ENCODE data around the gene IRF7.
A peak's percentile ranks its signal among the peaks of the same experiment; 100 is the strongest.
"Not testable (repeated sequence)": the region's sequence is repeated elsewhere in the genome, so short reads cannot be mapped to it uniquely, and the experiment has no call there.

Gene IRF7

GRCh38 chr11:575996-576768 lies 39.6 kb downstream of the IRF7 start, which contains the start of gene PHRF1:
PHRF1 (plus strand) TSS chr11:576470; CDS start chr11:581513, 5,043 bp downstream.
- H3K4me3 Mint-ChIP-seq: peak within 1 kb of the TSS; percentile 96
- peaks cover 47% of the 10 kb centered on the region for H3K4me1 Mint-ChIP-seq (ENCODE audit: low read depth)
- H3K36me3 Mint-ChIP-seq: no peaks in the 10 kb centered on the region
- H3K27ac Mint-ChIP-seq: peak within 1 kb of the TSS; percentile 100
- no peaks in the 10 kb centered on the region for H3K9me3 Mint-ChIP-seq (ENCODE audit: low read depth)
- H3K27me3 Mint-ChIP-seq: no peaks in the 10 kb centered on the region

DNA sequence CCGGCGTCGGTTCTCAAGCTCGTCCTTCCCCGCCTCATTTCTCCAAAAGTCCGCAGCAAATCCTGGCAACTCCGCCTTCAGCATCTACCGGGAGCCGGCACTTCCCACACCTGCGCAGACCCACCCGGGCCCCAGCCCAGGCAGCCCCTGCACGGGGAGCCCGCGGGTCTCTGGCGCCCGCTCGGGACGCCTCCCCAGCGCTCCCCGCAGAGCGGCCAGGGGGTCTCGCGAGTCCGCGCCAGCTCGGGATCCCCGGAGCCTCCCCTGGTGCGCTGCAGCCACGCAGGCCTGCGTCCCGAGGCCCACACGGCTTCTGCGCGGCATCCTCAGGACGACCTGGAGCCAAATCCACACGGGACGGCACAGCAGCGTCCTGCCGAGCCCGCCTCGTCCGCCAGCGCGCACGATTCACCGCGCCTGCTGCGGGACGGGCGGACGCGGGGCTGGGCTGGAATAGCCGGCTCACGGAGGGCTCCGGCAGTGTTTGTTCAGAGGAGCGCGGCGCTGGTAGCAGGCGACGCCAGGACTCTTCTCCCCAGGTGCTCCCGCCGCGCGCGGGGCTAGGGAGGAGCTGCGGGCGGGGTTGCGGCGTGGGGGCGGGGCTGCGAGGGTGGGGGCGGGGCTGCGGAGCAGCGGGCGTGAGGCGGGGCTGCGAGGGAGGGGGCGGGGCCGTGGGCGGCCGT lies 40.3 kb downstream of the IRF7 start:
- no peaks in the 10 kb centered on the region for H3K27me3 Mint-ChIP-seq
- H3K4me1 Mint-ChIP-seq (ENCODE audit: low read depth): peaks cover 42% of the 10 kb centered on the region
- H3K36me3 Mint-ChIP-seq: no peaks in the 10 kb centered on the region
- H3K27ac Mint-ChIP-seq: peak overlapping the region; percentile 35
- peak overlapping the region; percentile 86 for H3K4me3 Mint-ChIP-seq
- no peaks in the 10 kb centered on the region for H3K9me3 Mint-ChIP-seq (ENCODE audit: low read depth)

GRCh38 chr11:574632-575312 lies 41.0 kb downstream of the IRF7 start:
- Mint-ChIP-seq H3K9me3 (ENCODE audit: low read depth) (no peaks in the 10 kb centered on the region), H3K27me3 (no peaks in the 10 kb centered on the region), H3K4me1 (ENCODE audit: low read depth) (peaks cover 37% of the 10 kb centered on the region), H3K4me3 (peak overlapping the region; percentile 86), H3K36me3 (no peaks in the 10 kb centered on the region), H3K27ac (peak overlapping the region; percentile 35)

DNA sequence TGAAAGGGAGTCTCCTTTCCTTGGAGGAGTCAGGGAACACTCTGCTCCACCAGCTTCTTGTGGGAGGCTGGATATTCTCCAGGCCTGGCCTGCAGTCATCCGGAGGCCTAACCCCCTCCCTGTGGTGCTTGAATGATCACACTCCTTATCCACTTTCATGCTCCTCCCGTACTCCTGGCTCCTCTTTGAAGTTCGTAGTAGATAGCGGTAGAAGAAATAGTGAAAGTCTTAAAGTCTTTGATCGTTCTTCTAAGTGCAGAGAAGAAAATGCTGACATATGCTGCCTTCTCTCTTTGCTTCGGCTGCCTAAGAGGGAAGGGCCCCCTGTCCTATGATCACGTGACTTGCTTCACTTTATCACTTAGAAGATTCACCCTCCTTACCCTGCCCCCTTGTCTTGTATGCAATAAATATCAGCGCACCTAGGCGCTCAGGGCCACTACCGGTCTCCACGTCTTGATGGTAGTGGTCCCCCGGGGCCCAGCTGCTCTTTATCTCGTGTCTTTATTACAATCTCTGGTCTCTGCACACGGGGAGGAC lies 41.6 kb downstream of the IRF7 start:
- not testable (repeated sequence) for H3K27ac Mint-ChIP-seq; H3K36me3 Mint-ChIP-seq; H3K9me3 Mint-ChIP-seq (ENCODE audit: low read depth); H3K27me3 Mint-ChIP-seq
- Mint-ChIP-seq H3K4me3 (peak overlapping the region; percentile 86), H3K4me1 (ENCODE audit: low read depth) (peaks cover 30% of the 10 kb centered on the region)

- peaks cover 21% of the 10 kb centered on the region for H3K4me1 Mint-ChIP-seq (ENCODE audit: low read depth)
- H3K36me3 Mint-ChIP-seq: no peaks in the 10 kb centered on the region
- no peak overlapping the region for H3K27ac Mint-ChIP-seq
- no peaks in the 10 kb centered on the region for H3K27me3 Mint-ChIP-seq
- no peaks in the 10 kb centered on the region for H3K9me3 Mint-ChIP-seq (ENCODE audit: low read depth)
- H3K4me3 Mint-ChIP-seq: no peak overlapping the region
These were observed 42.5 kb downstream of the IRF7 start for GRCh38 chr11:573146-573759.

DNA sequence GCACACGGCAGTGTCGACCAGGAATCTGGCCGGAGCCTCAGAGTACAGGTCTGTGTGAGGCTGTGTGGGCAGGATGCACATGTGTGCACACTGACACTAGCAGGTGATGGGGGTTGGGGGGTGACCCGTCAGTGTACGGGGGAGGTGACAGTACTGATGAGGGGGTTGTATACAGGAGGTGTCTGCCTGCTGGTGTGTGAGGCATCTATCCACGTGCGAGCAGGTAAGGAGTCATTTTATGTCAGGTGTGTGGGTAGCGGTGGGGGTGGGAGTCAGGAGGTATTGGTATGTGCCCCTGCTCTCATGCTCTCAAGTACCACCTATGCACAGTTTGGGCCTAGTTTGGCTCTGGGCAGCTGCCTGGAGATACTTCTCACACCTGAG lies 44.0 kb downstream of the IRF7 start:
- peaks cover 14% of the 10 kb centered on the region for H3K4me1 Mint-ChIP-seq (ENCODE audit: low read depth)

DNA sequence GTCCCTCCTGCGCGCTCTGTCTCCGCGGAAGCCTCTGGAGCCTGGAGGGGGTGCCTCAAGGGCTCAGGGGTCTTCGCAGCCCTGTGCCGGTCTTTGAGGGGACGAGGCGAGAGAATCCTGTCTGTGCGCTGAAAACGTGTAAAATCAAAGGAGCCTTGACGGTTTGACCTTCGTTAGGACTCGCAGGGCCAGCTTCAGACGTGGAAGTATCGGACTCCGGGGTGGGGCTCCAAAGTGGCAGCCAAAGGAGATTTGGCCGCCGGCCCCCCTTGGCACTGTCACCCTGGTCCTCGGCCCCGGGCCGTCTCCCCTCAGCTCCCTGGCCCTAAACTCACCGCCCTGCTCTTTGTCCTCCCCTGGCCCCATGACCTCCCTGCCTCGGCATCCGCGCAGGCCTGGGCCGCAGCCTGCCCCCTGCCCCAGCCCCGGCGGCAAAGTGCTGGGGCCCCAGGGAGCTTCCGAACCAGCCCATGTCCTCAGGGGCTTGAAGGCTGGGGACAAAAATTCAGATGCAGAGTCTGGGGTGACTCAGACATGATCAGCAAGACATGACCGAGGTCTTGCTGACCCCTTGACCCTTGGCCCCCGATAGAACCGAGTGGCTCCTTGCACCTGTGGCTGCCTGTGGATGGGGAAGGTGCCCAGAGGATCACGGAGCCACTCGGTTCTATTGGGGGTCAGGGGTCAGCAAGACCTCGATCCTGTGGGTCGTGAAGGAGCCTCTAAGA lies 46.4 kb downstream of the IRF7 start:
- H3K27me3 Mint-ChIP-seq: no peaks in the 10 kb centered on the region
- peaks cover 7% of the 10 kb centered on the region for H3K4me1 Mint-ChIP-seq (ENCODE audit: low read depth)
- peak overlapping the region; percentile 77 for H3K4me3 Mint-ChIP-seq
- H3K27ac Mint-ChIP-seq: no peak overlapping the region
- H3K9me3 Mint-ChIP-seq (ENCODE audit: low read depth): no peaks in the 10 kb centered on the region
- no peaks in the 10 kb centered on the region for H3K36me3 Mint-ChIP-seq

More for the DNA sequence above, 44.0 kb downstream of the IRF7 start:
- H3K36me3 Mint-ChIP-seq: no peaks in the 10 kb centered on the region
- no peaks in the 10 kb centered on the region for H3K9me3 Mint-ChIP-seq (ENCODE audit: low read depth)
- H3K27me3 Mint-ChIP-seq: no peaks in the 10 kb centered on the region
- no peak overlapping the region for H3K4me3 Mint-ChIP-seq
- H3K27ac Mint-ChIP-seq: no peak overlapping the region

- H3K27me3 Mint-ChIP-seq: no peaks in the 10 kb centered on the region
- H3K4me1 Mint-ChIP-seq (ENCODE audit: low read depth): peaks cover 3% of the 10 kb centered on the region
- H3K36me3 Mint-ChIP-seq: no peaks in the 10 kb centered on the region
- no peaks in the 10 kb centered on the region for H3K9me3 Mint-ChIP-seq (ENCODE audit: low read depth)
- no peak overlapping the region for H3K27ac Mint-ChIP-seq
- peak overlapping the region; percentile 77 for H3K4me3 Mint-ChIP-seq
These were observed 47.2 kb downstream of the IRF7 start for GRCh38 chr11:568306-569157.

DNA sequence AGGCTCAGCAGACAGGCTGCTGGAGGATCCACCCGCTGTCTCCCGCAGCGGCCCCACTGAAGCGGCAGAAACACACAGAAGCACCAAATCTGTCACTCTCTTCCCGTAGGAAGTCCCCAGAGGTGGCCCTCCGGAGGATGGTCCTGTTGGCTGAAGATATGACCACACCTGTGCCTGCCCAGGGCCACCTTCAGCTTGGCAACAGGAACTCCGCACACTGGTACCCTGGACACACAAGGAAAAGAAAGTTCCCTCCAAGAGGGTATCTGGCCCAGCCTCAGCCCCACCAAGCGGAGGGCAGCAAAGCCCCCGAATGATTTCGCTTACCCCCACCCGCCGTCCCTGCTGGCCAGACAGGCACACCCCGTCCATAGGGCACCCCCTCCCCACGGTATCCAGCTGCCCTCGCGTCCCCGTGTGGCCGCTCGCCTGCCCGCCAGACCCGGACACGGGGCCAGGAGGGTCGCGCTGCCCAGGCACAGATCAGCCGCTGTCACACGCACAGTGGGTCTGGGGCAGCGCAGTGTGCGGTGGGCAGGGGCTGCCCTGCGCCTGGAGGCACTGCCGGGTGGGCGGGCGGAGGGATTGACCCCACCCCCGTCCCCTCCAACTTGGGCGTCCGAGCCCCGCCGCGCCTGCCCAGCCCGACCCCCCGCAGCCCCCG lies 48.0 kb downstream of the IRF7 start:
- Mint-ChIP-seq H3K4me3 (peak overlapping the region; percentile 70), H3K27ac (no peak overlapping the region), H3K9me3 (ENCODE audit: low read depth) (no peaks in the 10 kb centered on the region), H3K36me3 (no peaks in the 10 kb centered on the region), H3K4me1 (ENCODE audit: low read depth) (peaks cover 3% of the 10 kb centered on the region), H3K27me3 (no peaks in the 10 kb centered on the region)

DNA sequence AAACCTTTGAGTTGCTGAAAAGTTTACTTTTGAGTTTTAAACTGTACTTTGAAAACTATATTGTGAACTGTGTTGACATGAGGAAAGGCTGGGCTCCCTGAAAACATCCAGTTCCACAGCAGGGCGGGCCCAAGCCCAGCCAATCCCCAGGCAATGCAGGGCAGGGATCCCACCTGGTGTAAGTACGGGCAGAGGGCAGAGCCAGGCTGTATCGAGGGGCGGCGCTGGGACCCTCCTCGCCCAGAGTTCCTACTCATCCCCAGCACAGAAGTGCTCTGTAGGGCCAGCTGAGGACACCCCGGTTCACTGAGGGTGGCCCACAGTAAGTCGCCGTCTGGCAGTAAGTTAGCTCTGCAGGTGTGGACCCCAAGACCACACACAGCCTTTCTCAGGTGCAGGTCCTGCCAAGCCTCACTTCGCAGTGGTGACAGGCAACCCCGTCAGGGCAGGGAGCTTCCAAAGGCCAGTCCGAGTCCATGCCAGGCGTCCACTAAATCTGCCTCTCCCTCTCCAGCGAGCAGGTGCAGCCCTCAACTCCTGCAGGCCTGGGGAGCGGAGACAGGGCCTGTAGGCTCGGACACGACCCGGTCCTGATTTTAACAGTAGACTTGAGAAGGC lies 48.6 kb downstream of the IRF7 start:
- Mint-ChIP-seq H3K27ac (no peak overlapping the region), H3K4me3 (peak overlapping the region; percentile 70), H3K9me3 (ENCODE audit: low read depth) (no peaks in the 10 kb centered on the region), H3K36me3 (no peaks in the 10 kb centered on the region), H3K4me1 (ENCODE audit: low read depth) (peaks cover 3% of the 10 kb centered on the region), H3K27me3 (no peaks in the 10 kb centered on the region)

DNA sequence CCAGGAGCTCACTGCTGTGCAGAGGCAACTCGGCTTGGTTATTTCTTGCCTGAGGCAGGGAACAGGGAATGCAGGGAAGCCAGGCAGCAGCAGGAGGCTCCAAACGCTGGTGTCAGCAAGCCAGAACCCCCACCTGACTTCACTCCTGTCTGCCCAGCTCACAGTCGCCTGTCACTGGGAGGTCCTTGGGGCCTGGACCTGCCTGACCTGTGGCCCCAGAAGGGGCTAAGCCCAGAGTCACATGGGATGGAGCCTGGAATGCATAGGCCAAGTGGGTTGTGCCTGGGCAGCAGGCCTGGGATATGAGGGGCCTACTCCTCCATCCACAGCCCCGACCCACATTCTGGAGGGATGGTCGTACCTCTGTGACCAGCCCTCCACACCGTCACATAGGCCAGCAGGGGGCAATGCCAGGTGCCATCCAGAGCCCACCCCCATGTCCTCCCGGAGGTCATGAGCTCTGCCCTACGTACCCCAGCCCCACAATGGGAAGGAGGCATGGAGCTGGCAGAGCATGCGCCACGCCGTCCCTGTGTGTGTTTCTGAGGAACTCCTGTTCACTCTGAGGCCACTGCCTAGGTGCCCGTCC lies 49.7 kb downstream of the IRF7 start:
- no peaks in the 10 kb centered on the region for H3K9me3 Mint-ChIP-seq (ENCODE audit: low read depth)
- H3K4me3 Mint-ChIP-seq: no peak overlapping the region
- no peak overlapping the region for H3K27ac Mint-ChIP-seq
- no peaks in the 10 kb centered on the region for H3K27me3 Mint-ChIP-seq
- H3K4me1 Mint-ChIP-seq (ENCODE audit: low read depth): peaks cover 7% of the 10 kb centered on the region
- H3K36me3 Mint-ChIP-seq: no peaks in the 10 kb centered on the region

DNA sequence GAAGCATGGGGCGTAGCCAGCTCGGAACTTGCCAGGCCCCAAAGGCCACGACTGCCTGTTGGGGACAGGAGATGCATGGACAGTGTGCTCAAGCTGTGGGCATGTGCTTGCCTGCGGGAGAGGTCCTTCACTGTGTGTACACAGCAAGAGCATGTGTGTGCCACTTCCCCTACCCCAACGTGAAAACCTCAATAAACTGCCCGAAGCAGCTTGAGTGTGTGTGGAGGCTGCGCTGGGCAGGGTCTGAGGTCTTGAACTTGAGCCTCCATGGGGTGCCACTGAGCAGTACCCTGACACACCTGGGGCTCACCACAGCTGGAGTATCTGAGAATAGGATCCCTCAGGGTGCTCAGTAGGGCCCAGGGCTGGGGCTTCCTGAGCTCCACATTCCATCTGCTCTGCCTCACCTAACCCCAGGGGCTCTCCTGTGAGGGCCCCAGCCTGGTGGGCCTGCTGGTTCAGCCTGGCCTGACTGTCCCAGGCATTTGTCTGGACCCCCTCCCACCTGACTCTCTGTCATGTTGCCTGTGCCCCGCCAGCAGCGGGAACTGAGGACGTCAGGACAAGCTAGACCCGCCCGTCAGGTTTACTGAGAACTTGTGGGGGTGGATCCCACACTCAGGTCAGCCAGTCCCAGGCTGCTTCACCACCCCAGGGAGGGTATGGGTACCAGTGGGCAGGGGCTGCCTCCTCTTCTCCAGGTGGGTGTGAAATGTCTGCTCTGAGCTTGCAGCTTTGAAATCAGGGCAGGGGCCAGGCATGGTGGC lies 51.8 kb downstream of the IRF7 start:
- H3K4me1 Mint-ChIP-seq (ENCODE audit: low read depth): peaks cover 12% of the 10 kb centered on the region
- no peak overlapping the region for H3K27ac Mint-ChIP-seq
- no peaks in the 10 kb centered on the region for H3K36me3 Mint-ChIP-seq
- H3K9me3 Mint-ChIP-seq (ENCODE audit: low read depth): no peaks in the 10 kb centered on the region
- no peak overlapping the region for H3K4me3 Mint-ChIP-seq
- no peaks in the 10 kb centered on the region for H3K27me3 Mint-ChIP-seq
